Kidney epithelial cell (primary cell): ENCODE measurements around the gene GRIA4. TPM values are rescaled to one million over a fixed set of nuclear protein-coding genes. Genes with fewer than 3 reads are reported as not detected.

Source experiments
- DNase-seq: peaks from one replicate; pipeline ENCODE4 v3.0.0-alpha.2; 2010; ENCODE audit warnings: low read depth
- H3K27me3 ChIP-seq: 2 replicates; pipeline ENCODE4 v1.6.0; 2011; ENCODE audit warnings: low read length; ENCODE audit not compliant: control insufficient read depth, insufficient read depth
- H3K36me3 ChIP-seq: 2 replicates; pipeline ENCODE4 v1.5.1; 2011; ENCODE audit warnings: low read length; ENCODE audit not compliant: control insufficient read depth, insufficient read depth
- H3K4me3 ChIP-seq: 2 replicates; pipeline ENCODE4 v1.5.1; 2011; ENCODE audit warnings: low read depth, mild to moderate bottlenecking, control low read depth, low read length
- CTCF ChIP-seq: IDR thresholded peaks from 2 replicates; pipeline ENCODE4 v1.5.1; 2011; ENCODE audit warnings: mild to moderate bottlenecking, moderate library complexity, low read length, control low read depth, inconsistent platforms; ENCODE audit not compliant: insufficient read depth, poor library complexity, severe bottlenecking
- total RNA-seq: library from RNA; depleted of rRNA; stranded (reverse); fragments of >200 nt; gene quantifications from 2 replicates; pipeline ENCODE4 v1.2.3, GENCODE V29; 2015

Gene GRIA4
- total RNA-seq, 1 donor from 2014 or later: not detected

GRCh38 chr11:105838668-105839384 lies 229.0 kb downstream of the GRIA4 start:
- no peak for TF ChIP-seq CTCF
- peak; percentile 65 for DNase-seq
- no peaks in the 10 kb centered on the region for H3K27me3 ChIP-seq
- H3K36me3 ChIP-seq: no peaks in the 10 kb centered on the region
- H3K4me3 ChIP-seq: no peak overlapping the region

GRCh38 chr11:105840391-105840790 lies 230.5 kb downstream of the GRIA4 start:
- no peaks in the 10 kb centered on the region for H3K36me3 ChIP-seq
- no peaks in the 10 kb centered on the region for H3K27me3 ChIP-seq
- DNase-seq: no peak
- TF ChIP-seq CTCF: no peak
- no peak overlapping the region for H3K4me3 ChIP-seq

DNA sequence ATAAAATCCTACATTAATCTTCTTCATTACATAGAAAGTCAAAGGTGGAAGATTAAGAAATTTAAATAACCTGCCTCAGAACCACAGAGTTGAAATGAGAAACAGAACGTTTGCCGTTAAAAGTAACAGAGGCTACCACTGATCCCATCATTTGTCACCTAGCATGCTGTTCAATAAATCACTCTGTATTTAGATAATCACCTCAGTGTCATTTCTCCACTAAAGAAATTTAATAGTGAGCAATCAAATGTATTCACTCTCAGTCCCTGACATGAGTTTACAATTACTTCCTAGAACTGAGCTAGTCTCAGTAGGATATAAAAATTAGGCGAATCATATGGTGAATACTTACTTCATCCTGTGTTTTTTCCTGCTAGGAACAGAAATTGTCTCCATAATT lies 242.5 kb downstream of the GRIA4 start:
- no peak overlapping the region for H3K4me3 ChIP-seq
- H3K27me3 ChIP-seq: no peaks in the 10 kb centered on the region
- no peak for TF ChIP-seq CTCF

DNA sequence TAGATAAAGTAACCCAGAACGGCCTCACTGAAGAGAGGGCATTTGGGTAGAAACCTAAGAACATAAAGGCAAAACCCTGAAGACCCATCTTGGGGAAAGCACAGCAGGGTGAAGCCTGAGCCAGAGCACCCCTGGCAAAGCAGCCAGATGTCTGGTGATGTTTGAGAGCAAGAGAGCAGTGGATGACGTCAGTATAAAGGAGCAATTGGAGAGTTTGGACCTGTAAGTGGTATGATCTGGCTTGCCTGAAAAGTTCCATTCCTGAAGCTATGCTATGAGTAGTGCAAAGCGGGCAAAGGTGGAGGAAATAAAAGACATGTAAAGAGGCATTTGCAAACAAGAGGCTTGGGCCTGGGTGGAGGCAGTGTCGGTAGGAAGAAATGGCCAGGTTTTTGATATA lies 244.4 kb downstream of the GRIA4 start:
- H3K36me3 ChIP-seq: no peaks in the 10 kb centered on the region
- no peak for DNase-seq
- no peak overlapping the region for H3K4me3 ChIP-seq
- no peak for TF ChIP-seq CTCF
- no peaks in the 10 kb centered on the region for H3K27me3 ChIP-seq

More for the DNA sequence above, 242.5 kb downstream of the GRIA4 start:
- DNase-seq: no peak
- H3K36me3 ChIP-seq: no peaks in the 10 kb centered on the region

DNA sequence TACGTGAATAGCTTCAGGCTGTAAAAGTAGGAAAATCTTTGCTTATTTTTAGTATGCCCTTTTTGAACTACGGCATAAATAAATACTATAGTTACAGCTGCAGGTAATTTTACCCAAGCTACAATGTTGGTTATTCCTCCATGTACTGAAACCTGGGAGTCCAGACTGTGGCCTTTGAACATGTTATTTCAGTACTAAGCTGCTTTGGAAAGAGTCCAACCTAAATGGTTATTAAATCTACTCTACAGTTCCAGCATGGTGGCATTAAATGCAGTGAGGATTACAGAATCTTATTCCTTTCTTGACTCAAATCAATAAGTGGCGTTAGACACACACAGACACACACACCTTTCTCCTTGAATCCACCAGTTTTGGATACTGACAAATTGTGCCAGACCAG lies 247.1 kb downstream of the GRIA4 start:
- no peak overlapping the region for H3K4me3 ChIP-seq
- no peak for TF ChIP-seq CTCF
- no peaks in the 10 kb centered on the region for H3K36me3 ChIP-seq
- DNase-seq: no peak
- H3K27me3 ChIP-seq: no peaks in the 10 kb centered on the region

- TF ChIP-seq CTCF: no peak
- Histone ChIP-seq H3K27me3 (no peaks in the 10 kb centered on the region), H3K36me3 (no peaks in the 10 kb centered on the region), H3K4me3 (no peak overlapping the region)
- DNase-seq: no peak
These were observed 247.9 kb downstream of the GRIA4 start for GRCh38 chr11:105857728-105858127.
